ENCODE measurements around the gene PTPRT. TPM values are rescaled to one million over a fixed set of nuclear protein-coding genes. Genes with fewer than 3 reads are reported as not detected.

PTPRT gene
- total and polyA plus RNA-seq, 4 donors, result 0.14 to 2.8 (median 0.40) TPM

- Histone ChIP-seq H3K36me3 (ENCODE audit: control insufficient read depth in 4 of 4, insufficient read depth in 3 of 4, low read depth in 1 of 4, low read length in 3 of 4) (no peaks in the 10 kb centered on the region), H3K4me1 (ENCODE audit: control insufficient read depth in 4 of 4, insufficient read depth in 4 of 4, low read length in 3 of 4) (no peaks in the 10 kb centered on the region), H3K4me3 (ENCODE audit: low read depth in 1 of 3, low read length in 3 of 3) (no peak overlapping the region), H3K9me3 (ENCODE audit: control insufficient read depth in 4 of 4, low read length in 3 of 4) (peaks cover 0 to 3% (median 0%) of the 10 kb centered on the region in 4 donors), H3K27me3 (ENCODE audit: control insufficient read depth in 4 of 4, insufficient read depth in 4 of 4, low read length in 3 of 4) (no peaks in the 10 kb centered on the region), H3K9ac (ENCODE audit: low read depth in 1 of 2, low read length in 2 of 2) (no peak overlapping the region), H3K27ac (ENCODE audit: low read depth in 1 of 2, low read length in 2 of 2) (no peak overlapping the region)
- TF ChIP-seq FOXA2 (IDR thresholded peaks at IDR 0.05), result no peak
- TF ChIP-seq RXRA (IDR thresholded peaks at IDR 0.05), result no peak
- TF ChIP-seq YY1 (IDR thresholded peaks at IDR 0.05), result no peak
- no peak for TF ChIP-seq HNF4A (conservative IDR thresholded peaks at IDR 0.05)
- TF ChIP-seq MAX (IDR thresholded peaks at IDR 0.05), result no peak
- no peak for TF ChIP-seq GABPA (IDR thresholded peaks at IDR 0.05 in 1 of 2, conservative IDR thresholded peaks at IDR 0.05 in 1 of 2)
- TF ChIP-seq HNF4G (IDR thresholded peaks at IDR 0.05), result no peak
- no peak for TF ChIP-seq ATF3 (IDR thresholded peaks at IDR 0.05)
- no peak for TF ChIP-seq NR2F2 (IDR thresholded peaks at IDR 0.05)
- no peak for TF ChIP-seq SP1 (IDR thresholded peaks at IDR 0.05)
- no peak for TF ChIP-seq TAF1 (conservative IDR thresholded peaks at IDR 0.05)
- TF ChIP-seq RAD21 (IDR thresholded peaks at IDR 0.05), result no peak
- no peak for TF ChIP-seq FOXA1 (IDR thresholded peaks at IDR 0.05)
- no peak for TF ChIP-seq ZBTB33 (IDR thresholded peaks at IDR 0.05)
- no peak for TF ChIP-seq EGR1 (IDR thresholded peaks at IDR 0.05; ENCODE audit: low read depth in 2 of 2)
- TF ChIP-seq CTCF (IDR thresholded peaks at IDR 0.05; ENCODE audit: low read depth, low read length, missing input control), result no peak
- no peak for TF ChIP-seq JUND (IDR thresholded peaks at IDR 0.05)
- TF ChIP-seq REST (IDR thresholded peaks at IDR 0.05), result no peak
- 78% methylated on average over 2 of the region's 2 CpGs for WGBS
- no peak for DNase-seq (ENCODE audit: low spot score)
Observed at GRCh38 chr20:42430598-42430997, 759.1 kb downstream of the PTPRT start.

Measured in liver (tissue), 9 donors.